Left renal cortex interstitium (tissue), 4 donors: ENCODE data around the gene NTNG2. TPM values are rescaled to one million over a fixed set of nuclear protein-coding genes. Genes with fewer than 3 reads are reported as not detected.

Experiments used
- DNase-seq, 4 donors: peaks; one replicate each; pipeline ENCODE4 v3.0.0-alpha.2; 2013; ENCODE audit warnings: low read depth in 4 of 4, low spot score in 2 of 4, missing footprints in 1 of 4
- polyA plus RNA-seq, 4 donors: library from polyadenylated mRNA; unstranded; fragments of 120-200 nt; gene quantifications; one replicate each; pipeline ENCODE4 v1.2.1, GENCODE V29; 2013; ENCODE audit not compliant: insufficient read length in 4 of 4

Gene NTNG2
- polyA plus RNA-seq, 4 donors: 0.30 to 0.60 (median 0.35) TPM

DNA sequence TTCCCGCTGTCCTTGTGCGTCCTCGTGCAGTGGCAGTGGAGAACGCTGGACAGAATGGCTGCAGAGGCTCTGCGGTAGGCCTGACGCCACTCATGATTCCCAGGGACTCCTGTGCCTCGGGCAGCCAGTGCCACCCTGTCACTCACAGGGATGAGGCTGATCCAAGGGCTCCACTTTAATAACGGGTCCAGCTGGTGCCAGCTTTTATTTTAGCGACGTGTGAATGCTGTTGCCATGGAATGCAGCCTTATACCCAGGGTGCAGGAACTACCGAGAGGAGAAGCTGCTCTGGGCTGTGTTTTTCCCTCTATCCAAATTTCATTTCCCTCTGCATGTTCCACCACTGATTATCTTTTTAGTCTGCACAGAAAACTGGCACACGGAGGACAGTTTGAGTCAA is 15.8 kb upstream of the NTNG2 start:
- no peak for DNase-seq

DNA sequence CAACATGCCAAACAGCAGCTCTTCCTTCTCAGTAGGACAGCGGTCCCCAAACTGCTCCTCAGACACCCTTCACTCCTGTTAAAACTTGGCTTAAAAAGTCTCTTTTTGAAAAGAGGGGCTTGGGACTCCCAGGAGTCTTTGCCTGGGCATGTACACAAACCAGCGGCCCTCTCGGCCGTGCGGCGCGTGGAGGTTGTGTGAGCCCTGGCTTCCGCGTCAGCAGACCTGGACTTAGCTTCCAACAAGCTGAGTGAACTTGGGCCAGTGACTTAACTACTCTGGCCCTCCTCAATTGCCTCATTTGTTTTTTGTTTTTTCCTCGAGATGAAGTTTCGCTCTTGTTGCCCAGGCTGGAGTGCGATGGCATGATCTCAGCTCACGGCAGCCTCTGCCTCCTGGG is 15.3 kb upstream of the NTNG2 start:
- no peak for DNase-seq

DNA sequence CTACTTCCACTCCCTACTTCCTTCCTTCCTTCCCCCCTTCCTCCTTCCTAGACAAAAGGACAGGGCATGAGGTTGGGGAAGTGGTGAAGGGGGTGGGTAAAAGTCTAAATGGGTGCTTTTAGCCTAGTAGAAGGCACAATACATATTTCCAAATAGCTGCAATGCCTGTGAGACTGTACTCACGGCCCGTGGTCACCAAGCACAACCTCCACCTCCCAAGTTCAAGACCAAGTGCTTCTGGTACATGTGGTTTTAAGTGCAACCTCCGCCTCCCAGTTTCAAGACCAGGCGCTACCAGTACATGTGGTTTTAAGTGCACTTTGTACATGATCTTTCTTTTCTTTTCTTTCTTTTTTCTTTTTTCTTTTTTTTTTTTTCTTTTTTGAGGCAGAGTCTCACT is 14.5 kb upstream of the NTNG2 start:
- DNase-seq: no peak

DNA sequence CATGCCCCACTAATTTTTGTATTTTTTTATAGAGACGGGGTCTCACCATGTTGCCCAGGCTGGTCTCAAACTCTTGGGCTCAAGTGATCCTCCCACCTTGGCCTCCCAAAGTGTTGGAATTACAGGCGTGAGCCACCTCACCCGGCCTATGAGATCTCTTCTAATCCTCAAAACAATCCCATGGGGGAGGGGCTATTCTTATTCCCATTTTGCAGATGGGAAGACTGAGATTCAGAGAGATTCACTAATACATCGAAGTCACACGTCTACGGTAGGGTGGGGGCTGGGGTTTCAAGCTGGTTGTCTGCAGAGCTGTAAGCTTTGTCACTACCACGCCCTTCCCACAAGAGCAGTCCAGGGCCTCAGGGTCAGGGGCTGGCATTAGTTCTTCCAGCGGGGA is 14.0 kb upstream of the NTNG2 start:
- no peak for DNase-seq

DNA sequence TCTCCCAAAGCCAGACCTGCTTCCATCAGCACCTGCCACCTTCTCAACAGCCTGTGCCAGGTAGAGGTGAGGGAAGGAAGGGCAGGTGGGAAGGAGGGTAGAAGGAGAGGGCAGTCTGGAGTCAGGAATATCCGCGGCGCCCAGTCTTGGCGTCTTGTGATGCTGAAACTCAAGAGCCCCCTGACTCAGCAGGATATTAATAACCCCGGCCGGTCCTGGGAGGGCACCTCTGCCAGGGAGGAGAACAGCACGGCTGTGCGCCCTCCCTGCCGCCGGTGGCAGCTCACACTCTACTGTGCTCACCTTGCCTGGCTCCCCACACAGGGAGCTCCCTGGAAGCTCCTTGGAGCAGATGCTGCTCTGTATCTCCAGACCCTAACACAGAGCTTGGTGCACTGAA is 11.6 kb upstream of the NTNG2 start:
- no peak for DNase-seq

DNA sequence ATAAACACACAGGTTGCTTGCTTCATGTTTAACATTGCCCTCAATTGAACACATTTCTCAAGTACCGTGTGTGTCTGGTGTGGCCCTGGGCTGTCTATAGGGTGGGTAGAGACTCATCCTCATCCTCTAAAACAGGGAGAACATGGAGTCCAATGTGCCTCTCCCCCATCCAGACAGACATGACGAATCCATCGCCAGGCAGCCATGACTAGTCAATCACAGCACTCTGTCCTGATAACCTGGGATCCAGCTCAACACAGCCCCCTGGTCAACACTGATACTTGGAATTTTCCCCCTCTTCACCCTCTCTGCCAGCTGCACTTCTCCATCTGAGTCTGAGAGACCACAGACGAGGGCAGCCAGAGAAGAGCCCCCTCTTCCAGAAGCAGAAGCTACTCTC is 10.7 kb upstream of the NTNG2 start:
- DNase-seq: no peak

DNA sequence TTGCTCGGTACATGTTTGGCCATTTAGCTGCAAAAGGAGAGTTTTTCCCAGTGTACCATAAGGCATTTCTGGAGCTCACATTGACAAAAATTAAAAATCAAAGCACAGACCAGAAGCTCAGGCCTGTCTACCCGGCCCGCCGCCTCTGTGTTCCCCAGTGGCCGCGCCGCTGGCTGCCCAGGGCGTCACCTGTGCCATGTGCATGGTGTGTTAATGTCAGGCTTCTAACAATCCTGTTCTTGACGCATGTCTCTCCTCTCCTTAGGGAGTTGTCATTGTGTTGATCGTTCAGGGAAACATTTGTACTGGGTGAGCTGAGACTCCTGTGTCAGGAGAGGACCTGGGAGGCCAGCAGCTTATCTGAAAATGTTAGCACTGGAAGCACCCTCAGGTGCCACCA is 9.6 kb upstream of the NTNG2 start:
- DNase-seq: no peak

DNA sequence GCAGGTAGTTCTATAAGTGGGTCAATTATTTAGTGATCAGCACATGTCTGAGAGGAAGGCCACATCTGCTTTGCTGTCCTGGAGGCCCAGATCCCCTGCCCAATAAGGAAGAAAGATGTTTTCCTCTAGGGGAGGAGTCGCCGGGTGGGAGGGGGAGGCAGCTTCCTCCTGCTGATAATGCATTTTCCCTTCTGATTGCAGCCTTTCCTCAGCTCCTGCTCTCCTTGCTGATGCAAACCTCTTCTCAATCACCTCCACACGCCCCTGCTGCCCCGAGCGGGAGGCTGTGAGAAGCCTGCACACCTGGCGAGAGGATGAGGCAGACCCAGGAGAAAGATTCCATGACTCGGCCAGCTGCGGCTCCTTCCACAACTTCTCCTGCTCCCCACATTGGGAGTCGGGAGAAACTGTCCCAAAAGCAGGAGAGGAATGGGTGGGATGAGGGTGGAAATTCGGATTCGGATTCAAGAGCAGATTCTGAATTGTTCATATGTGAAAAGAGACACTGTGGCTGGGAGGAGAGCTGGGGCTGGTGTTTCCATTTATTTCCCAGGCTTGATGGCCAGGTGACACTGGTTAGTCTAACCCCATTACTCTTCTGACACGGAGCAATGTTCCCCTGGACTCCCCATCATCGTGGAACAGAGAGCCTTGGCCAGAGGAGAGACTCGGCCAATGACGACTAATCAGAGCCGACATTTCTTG is 6.8 kb upstream of the NTNG2 start:
- no peak for DNase-seq

DNA sequence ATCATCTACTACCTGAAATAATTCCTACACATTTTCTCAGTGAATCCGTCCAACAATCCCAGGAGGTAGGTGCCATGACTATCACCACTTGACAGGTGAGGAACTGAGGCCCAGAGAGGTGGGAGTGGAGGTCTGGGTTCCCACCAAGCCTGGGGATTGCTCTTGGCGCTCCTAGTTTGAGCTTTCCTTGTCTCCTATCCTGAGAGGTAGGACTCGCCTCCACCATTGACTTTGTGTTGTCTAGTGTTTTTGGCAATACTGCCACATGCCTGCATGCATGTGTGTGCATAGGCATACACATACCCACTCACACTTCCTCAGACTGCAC is 6.3 kb upstream of the NTNG2 start:
- DNase-seq: no peak

DNA sequence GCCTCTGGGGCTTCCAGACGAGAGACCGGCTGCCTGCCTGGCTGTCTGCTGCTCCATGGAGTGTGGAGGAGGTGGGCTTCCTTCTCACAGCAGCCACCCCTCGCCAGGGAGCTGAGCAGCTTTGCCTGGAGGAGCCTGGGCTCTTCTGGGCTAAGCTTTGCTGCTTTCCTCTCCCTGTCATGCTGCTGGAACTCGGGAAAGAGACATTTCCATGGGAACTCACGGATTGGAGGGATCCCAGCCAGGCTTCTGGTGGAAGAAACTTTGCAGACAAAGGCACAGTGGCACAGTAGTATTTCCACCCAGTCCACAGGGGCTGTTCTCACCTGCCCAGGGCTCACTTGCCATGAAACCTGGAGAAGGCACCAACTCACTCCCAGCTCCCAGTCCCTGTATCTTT is 5.6 kb upstream of the NTNG2 start:
- no peak for DNase-seq

DNA sequence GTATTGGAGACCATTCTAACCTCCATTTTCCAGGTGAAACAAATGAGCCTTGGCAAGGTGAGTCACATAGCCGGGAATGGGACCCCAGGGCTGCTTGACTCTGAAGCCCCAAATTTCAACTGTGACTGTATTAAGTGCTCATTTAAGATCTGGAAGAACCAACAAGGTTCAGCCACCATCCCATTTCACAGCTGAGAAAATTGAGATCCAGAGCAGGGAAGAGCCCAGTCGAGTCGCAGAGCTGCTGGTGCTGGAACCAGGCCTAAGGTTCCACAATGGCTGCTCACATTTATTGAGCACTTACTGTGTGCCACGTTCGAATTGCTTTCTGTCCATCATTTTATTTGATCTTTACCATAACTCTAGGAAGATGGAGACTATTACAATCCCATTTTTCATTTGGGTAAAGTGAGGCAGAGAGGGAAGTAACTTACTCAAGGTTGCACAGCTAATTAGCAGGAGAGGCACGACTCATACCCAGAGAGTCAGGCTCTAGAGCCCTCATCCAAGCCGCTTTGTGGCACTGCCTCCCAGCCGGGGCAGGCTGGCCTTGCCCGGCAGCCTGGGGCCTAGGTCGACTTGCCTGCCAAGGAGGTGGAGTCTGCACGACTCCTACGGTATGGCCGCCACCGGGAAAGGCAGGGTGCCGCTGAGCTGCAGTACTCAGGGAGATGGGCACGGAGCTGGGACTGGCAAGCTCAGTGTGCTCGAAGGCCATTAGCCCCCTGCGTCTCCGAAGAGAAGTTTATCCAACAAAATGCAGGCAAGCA is 4.3 kb upstream of the NTNG2 start:
- no peak for DNase-seq

DNA sequence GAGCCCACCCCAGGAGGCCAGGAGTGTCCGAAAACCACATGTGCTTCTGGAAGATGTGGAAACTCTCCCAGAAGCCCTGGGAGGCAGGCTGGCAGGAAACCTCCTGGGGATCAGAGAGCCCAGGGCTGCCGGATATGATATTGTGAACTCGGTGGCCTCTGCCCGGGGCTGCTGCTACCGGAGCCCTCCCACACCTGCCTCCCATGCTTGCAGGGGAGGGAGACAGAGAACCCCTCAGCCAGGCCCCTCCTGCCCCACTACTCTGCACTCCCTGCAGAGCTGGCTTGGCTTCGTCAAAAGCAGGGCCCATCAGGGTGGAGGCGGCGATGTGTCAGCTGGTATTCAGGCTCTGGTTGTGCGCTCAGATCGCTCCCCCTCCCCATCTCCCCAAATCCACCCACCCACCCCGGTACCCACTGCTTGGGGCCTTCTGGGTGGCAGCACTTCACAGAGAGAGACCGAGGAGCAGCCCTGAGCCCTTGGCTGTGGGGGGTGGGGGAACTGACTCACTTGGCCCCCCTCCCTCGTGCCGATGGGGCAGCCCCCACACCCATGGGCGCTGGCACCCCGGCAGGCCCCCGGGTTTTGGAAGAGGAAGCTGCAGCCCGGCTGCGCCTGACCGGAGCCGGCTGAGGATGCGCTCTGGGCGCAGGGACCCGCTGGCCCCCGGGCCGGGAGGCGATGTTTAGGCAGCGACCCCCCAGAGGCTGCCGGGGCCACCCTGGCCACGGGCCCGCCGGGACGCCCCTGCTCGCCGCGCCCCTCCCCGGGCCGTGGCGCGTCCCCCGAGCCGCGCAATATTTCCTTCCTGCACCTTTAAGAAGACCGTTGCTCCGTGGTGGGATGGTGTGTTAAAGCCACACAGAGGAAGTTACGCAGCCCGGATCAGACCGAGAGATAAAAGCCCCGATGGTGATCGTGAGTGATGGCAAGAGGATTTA is 786 bp upstream of the NTNG2 start:
- no peak for DNase-seq

DNA sequence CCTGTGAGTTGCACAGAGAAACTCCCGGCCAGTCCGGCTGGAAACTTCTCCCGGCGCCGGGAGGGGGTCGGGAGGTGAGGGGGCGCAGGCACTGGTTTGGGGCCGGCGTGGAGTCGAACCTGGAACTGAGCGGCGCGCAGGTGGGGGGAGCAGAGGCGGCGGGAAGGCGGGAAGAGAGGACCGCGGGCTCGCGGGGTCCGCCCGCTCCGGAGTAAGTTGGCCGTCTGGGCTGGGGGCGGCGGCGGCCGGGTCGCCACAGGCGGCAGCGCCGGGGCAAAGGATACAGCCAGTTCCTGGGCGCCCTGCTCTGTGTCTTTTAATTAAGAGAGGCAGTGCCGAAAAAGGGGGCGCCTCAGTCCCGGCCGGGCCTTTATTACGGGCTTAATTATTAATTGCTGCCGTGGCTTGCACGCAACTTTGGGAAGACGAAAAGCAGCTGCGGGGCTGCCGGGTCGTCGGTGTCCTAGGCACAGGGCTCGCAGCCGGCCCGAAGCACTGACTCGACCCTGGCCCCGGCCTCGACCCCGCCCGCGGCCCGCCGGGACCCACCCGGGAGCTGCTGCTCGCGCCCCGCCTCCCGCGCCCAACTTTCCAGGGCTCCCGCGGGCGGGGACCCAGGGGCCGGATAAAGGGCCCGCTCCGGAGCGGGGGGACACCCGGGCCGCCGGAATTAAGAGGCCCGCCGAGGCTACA is 1.1 kb downstream of the NTNG2 start:
- no peak for DNase-seq

DNA sequence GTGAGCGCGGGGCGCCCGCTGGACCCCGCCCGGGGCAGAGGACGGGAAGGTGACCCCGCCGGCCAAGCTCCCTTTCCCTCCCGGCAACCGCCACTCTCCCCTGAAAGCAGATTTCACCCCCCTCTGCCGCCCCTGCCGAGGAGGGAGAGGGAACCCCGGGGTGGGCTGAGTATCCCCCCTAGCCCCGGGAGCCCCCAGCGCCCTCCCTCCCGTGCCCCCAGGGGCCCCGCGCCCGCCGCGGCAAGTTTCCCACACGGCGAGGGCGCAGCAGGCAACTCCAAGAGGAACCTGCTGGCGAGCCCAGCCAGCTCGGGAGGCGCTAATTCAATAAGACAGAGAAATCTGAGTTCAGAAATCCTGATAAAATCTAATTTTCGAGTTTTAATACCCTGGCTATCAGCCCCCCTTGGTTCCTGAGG is 1.6 kb downstream of the NTNG2 start:
- no peak for DNase-seq

DNA sequence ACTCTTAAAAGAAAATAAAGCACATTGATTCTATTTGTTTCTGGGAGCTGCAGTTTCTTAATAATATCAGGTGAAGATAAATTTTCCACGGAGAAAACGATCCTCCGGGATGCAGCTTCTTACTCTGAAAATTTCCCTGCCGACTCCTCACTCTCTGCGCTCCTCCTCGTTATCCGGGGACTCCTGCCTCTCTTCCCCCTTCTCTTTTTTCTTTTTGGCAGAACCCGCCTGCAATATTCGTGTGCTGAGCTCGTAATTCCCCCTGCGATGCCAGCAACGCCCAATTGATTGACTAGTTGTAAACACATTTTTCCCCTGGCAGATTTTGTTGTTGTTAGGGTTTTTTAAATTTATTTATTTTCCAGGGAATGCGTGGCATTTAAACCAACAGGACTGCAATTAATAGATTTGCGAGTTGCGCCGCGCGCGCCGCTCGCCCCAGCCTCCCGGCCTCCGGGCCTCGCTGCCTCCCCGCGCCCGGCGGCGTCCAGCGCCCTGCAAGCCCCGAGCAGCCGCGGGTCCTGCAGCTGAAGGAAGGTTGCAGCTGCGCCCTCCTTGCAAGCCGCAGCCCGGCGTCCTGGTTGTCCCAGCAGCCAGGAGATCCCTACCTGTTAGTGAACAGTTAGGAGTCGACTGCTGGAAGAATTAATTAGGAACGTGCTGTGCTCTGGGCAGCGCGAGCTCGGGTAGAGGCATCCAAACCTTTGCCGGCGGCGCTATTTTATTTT is 2.2 kb downstream of the NTNG2 start:
- no peak for DNase-seq

DNA sequence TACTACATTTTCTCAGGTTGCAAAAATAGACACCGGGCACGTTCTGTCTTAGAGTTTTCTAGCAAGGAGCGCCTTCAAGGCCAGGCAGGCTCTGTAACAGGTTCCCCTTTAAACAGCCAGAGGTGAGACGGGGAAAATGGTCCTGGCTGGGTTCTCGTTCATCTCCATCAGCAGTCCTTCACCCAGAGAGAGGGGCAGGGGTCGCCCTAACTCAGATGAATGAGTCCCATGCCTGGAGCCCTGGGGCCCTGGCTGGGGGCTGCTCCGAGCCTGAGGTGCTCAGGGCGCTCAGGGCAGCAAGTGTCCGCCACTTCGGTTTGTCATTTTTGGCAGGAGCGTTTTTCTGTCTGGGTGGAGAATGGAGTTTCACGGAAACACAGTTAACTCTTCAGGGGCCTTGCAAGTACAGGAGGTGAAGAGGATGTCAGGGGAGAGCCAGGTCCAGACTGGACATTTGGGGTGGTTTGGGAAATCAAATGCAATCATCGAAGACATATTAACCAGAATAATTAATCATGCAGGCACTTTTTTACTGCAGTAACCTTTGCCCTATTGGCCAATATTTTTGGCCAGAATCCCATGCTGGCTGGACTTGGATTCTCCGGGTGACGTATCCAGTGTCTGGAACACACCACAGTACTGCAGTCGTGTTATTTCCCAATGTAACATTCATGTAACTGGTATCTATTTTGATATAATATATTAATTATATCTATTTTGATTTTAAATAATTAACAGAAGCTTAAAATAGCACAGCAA is 2.9 kb downstream of the NTNG2 start:
- DNase-seq: no peak

DNA sequence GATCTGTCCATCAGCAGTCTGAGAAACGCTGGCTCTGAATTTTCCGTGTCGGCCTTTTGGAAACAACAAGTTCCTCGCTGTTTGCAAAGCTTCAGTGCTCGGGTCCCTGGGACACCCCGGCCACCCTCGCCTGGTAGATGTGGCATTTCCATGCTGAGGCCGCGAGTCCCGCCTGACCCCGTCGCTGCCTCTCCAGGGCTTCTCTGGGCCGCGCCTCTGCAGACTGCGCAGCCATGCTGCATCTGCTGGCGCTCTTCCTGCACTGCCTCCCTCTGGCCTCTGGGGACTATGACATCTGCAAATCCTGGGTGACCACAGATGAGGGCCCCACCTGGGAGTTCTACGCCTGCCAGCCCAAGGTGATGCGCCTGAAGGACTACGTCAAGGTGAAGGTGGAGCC is 4.7 kb downstream of the NTNG2 start:
- no peak for DNase-seq

DNA sequence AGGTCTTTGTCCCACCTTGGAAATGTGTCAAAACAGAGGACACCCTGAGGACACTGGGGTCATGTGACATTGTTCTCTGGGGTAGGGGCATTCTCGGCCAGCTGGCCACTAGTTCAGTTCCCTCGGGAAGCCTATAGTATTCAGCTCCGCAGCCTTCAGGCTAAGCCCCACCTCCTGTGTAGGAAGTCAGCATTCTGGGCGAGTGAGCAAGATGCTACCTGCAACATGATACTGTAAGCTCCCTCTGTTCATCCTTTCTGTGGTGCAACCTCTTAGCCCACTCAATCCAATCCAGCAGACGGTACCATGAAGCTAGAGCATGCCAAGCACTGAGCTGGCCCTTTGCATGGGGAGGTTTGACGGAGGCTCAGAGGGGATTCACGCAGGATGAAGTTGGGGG is 5.3 kb downstream of the NTNG2 start:
- no peak for DNase-seq

DNA sequence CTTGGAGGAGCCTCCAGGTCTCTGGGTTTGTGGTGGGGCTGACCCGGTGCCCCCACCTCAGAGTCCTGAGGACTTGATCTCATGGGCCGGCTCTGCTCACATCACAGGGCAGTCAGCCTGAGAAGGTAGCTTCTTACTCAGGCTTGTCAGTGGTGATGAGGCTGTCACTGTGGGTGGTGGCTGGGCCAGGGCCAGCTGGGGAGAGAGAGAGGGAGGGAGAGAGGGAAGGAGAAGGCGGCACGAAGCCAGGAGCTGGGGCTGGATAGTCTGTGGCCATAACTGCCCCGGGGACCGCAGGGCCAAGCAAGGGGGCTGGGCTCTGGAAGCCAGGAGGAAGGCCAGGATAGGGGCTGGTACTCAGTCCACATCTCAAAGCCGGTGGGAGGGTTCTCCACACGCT is 6.5 kb downstream of the NTNG2 start:
- DNase-seq: no peak

DNA sequence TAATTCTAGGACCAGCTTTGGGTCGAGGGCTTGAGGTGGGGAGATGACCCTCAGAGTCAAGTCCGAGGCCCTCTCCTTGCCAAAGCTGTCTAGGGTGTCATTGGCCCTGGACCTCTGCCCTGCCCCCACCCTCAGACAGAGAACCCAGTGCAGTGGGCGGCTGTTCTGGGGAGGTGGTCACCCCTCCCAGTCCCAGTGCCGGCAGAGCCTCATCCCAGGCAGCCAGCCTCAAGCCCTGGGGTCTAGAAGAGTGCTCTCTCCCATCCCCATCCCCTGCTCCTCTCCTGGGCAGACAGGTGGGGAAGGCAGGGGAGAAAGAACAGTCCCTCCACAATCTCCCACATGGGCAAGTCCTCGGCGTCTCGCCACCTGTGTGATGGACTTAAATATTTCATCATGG is 7.0 kb downstream of the NTNG2 start:
- DNase-seq: no peak
